ENCODE results near the gene TBC1D2B.

The TBC1D2B gene

GRCh38 chr15:78075490-78076230 is 1.9 kb downstream of the TBC1D2B start (continued):
- TF ChIP-seq ZNF549 (tag by site-specific recombination; IDR thresholded peaks at IDR 0.05) (no peak), SCRT1 (tag by site-specific recombination; IDR thresholded peaks at IDR 0.05; ENCODE audit: borderline replicate concordance) (0 out of 2 replicates have a peak, but pooled peaks have one; percentile 75), ZFP69B (tag by site-specific recombination; IDR thresholded peaks at IDR 0.05) (peak; percentile 70), OSR2 (tag by site-specific recombination; IDR thresholded peaks at IDR 0.05) (no peak), ZNF704 (tag by site-specific recombination; IDR thresholded peaks at IDR 0.05) (no peak), ZSCAN30 (tag by site-specific recombination; IDR thresholded peaks at IDR 0.05) (0 out of 2 replicates have a peak, but pooled peaks have one; percentile 20), ZNF146 (tag by site-specific recombination; IDR thresholded peaks at IDR 0.05) (no peak), MYNN (tag by site-specific recombination; IDR thresholded peaks at IDR 0.05; ENCODE audit: borderline replicate concordance) (no peak), ZNF211 (tag by site-specific recombination; IDR thresholded peaks at IDR 0.05; ENCODE audit: low read depth) (no peak), ZNF366 (tag by site-specific recombination; conservative IDR thresholded peaks at IDR 0.05) (no peak), ZNF645 (tag by site-specific recombination; IDR thresholded peaks at IDR 0.05) (no peak), ZNF623 (tag by site-specific recombination; IDR thresholded peaks at IDR 0.05) (no peak), ZSCAN23 (tag by site-specific recombination; IDR thresholded peaks at IDR 0.05) (no peak), ZNF266 (tag by site-specific recombination; IDR thresholded peaks at IDR 0.05; ENCODE audit: low read depth) (no peak), WT1 (tag by site-specific recombination; IDR thresholded peaks at IDR 0.05) (no peak), ZNF148 (tag by site-specific recombination; IDR thresholded peaks at IDR 0.05; ENCODE audit: borderline replicate concordance) (no peak), ZNF785 (tag by site-specific recombination; IDR thresholded peaks at IDR 0.05) (no peak), ZNF521 (tag by site-specific recombination; IDR thresholded peaks at IDR 0.05) (no peak), ZNF830 (tag by site-specific recombination; IDR thresholded peaks at IDR 0.05; ENCODE audit: low read depth) (no peak), ZNF302 (tag by site-specific recombination; IDR thresholded peaks at IDR 0.05; ENCODE audit: low read depth) (no peak), ZNF354C (tag by site-specific recombination; IDR thresholded peaks at IDR 0.05; ENCODE audit: borderline replicate concordance, low read depth) (no peak), ZNF571 (tag by site-specific recombination; IDR thresholded peaks at IDR 0.05) (no peak), ZIC2 (tag by site-specific recombination; IDR thresholded peaks at IDR 0.05) (no peak), ZBTB21 (tag by site-specific recombination; IDR thresholded peaks at IDR 0.05) (no peak)
- TF ChIP-seq, protein P1, sequence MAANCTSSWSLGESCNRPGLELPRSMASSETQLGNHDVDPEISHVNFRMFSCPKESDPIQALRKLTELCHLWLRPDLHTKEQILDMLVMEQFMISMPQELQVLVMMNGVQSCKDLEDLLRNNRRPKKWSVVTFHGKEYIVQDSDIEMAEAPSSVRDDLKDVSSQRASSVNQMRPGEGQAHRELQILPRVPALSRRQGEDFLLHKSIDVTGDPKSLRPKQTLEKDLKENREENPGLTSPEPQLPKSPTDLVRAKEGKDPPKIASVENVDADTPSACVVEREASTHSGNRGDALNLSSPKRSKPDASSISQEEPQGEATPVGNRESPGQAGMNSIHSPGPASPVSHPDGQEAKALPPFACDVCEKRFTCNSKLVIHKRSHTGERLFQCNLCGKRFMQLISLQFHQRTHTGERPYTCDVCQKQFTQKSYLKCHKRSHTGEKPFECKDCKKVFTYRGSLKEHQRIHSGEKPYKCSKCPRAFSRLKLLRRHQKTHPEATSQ (tag by site-specific recombination; IDR thresholded peaks at IDR 0.05): no peak
- TF ChIP-seq, protein P2, sequence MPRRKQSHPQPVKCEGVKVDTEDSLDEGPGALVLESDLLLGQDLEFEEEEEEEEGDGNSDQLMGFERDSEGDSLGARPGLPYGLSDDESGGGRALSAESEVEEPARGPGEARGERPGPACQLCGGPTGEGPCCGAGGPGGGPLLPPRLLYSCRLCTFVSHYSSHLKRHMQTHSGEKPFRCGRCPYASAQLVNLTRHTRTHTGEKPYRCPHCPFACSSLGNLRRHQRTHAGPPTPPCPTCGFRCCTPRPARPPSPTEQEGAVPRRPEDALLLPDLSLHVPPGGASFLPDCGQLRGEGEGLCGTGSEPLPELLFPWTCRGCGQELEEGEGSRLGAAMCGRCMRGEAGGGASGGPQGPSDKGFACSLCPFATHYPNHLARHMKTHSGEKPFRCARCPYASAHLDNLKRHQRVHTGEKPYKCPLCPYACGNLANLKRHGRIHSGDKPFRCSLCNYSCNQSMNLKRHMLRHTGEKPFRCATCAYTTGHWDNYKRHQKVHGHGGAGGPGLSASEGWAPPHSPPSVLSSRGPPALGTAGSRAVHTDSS (tag by site-specific recombination; IDR thresholded peaks at IDR 0.05): no peak

Measured in HEK293 (cell line).